Measurements from ENCODE around the gene PATE4.

Gene PATE4

GRCh38 chr11:125887373-125888324 is 54.5 kb downstream of the PATE4 start, which contains the start of gene HYLS1:
HYLS1 (plus strand) TSS chr11:125887668; CDS start chr11:125899369, 11,701 bp downstream.
- peak; percentile 92 for DNase-seq (ENCODE audit: low spot score)
